Measurements from ENCODE around the gene MGAT5.

Gene MGAT5

DNA sequence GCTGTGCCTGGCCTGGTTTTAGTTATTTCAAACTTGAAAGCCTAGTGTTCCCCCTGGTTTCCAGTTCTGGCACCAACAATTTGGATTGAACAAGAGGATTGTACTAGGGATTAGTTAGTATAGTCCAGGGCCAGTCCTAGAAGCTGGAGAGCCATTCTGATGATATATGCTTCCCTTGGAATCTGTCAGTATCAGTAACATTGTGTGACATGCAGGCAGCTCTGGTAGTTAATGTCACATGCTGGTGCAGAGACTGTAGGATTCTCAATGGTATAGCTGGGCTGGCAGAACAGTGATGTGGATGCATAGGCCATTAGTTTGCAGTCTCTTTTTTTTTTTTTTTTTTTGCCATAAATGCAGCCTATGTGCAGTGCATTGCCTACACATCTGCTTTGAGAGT, 3.6 kb downstream of the MGAT5 start:
- no peak for DNase-seq

DNA sequence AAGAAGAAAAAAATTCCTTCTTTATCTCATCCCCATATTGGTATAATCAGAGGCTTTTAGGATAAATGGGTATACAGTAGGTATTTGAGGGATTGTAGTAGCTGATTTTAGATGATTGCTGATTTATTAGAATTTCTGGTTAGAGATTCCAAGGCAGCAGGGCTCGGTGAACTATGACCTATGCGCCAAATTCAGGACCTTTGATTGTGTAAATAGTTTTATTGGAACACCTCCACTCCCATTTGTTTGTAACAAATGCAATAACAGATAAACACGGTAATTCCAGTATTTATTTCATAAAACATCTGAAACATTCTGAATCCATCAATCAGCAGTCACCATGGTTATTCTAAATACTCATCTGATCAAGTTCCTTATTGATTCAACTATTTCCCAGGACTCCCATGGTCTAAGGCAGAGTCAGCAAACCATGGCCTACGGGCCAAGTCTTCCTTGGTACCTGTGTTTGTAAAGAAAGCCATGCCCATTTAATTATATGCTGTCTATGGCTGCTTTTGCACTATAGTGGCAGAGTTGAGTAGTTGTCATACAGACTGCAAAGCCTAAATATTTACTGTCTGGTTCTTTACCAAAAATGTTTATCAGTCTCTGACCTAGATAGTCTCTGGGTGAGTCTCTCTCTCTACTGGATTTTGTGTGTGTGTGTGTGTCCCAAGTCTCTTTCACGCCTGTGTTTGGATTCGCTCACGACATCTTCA, 4.3 kb downstream of the MGAT5 start:
- DNase-seq = no peak

- no peak for DNase-seq
Measured at GRCh38 chr2:134258684-134259388, 5.0 kb downstream of the MGAT5 start.

DNA sequence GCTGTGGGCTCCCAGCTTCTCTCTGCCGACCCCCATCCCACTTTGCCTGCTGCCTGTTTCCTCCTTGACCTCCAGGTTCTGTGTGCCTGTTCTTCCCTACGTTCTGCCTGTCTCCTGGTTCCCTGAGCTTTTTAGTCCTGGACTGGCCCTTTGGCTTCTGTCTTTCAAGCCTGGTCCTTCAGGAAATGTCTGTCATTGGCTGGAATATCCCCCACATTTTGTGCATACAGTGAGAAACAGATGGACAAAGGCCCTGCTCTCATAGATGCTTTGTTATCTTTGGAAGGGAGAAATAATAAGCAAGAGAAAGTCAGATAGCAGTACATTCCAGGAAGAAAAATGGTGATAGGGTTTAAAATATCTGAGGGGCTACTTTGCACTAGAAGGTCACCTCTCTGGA, 5.7 kb downstream of the MGAT5 start:
- no peak for DNase-seq

DNA sequence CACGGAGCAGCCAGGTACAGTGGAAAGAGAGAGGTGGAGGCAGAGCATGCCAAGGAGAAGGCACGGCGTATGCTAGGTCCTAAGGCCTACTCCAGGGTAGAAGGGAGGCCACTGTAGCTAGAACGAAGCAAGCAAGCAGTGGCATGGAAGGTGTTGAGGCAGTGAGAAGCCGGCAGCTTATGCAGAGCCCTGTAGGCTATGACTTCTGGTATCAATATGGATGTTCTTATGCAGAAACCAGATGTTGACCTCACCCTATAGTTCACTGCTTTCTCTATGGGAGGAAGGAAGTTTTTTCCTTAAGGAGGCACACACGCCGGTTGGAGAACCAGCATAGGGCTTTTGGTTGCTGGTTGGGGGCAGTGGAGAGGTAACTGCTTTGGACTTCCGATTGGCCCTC, 6.1 kb downstream of the MGAT5 start:
- no peak for DNase-seq

- DNase-seq = no peak
Measured at GRCh38 chr2:134260713-134261112, 6.8 kb downstream of the MGAT5 start.

DNA sequence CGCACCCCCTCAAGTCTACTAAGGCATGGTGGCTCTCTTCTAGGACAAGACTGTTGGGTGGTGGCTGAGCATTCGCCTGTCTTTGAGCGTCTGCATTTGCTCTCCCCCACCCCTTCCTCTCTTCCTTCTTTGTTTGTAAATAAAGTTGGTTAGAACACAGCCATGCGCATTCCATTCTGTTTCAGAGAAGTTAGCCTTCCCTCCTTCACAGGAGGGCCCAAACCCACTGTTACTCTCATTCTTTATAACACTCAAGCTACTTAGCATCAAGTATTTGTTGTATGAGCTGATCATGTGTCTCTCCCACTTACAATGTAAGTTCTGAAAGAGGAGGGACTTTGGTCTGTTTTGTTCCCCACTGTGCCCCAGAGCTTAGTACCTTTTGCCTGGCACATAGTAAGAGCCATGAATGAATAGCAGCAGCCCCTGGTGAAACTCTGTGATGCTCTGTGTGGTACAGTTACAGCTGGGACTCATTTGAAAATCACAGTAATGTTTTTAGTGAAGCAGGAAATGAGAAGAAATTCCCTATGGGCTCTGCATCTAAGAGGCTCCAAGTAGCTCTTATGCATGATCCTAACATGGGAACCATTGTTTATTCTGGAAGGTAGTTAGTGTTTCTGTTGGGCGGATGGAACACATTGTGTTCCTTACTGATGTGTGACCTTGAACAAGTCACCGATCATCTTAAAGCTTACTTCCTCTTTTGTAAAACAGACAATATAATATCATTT, 7.7 kb downstream of the MGAT5 start:
- DNase-seq = no peak

DNA sequence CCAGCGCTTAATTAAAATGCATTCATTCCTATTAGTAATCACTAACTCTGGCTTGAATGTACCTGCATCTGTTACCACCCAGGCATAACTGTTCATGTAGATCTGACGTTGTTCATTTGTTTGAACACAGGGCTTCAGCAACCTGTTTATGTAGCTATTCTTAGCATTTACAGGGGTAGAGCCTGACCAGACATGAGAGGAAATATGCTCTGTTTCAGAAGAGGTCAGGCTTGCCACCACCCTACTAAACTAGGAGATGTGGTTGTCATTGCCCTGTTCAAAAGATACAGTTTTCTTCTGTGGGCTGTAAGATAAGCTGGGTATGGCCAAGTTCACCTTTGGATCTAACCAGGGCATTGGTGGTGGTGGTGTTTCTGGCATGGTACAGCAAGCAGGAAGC, 8.8 kb downstream of the MGAT5 start:
- no peak for DNase-seq

- DNase-seq = no peak
Measured at GRCh38 chr2:134268265-134268664, 14.4 kb downstream of the MGAT5 start.

DNA sequence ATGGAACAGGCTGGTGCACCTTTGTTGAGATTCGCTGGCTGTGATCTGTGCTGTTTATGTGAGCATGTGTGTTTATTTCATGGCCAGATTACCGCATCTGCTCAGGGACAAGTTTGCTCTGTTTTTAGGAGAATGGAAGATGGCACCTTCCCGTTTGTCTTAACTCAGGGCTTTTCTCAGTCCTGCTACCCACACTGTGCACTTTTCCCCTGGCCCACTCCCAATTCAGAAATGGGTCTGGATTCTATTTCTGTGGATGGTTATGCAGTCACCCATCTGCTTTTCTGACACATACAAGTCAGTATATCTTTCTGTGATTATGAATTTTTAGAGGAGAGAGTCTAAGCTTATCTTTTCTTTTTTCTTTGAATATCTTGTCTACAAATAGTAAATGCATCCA, 15.4 kb downstream of the MGAT5 start:
- DNase-seq = no peak

DNA sequence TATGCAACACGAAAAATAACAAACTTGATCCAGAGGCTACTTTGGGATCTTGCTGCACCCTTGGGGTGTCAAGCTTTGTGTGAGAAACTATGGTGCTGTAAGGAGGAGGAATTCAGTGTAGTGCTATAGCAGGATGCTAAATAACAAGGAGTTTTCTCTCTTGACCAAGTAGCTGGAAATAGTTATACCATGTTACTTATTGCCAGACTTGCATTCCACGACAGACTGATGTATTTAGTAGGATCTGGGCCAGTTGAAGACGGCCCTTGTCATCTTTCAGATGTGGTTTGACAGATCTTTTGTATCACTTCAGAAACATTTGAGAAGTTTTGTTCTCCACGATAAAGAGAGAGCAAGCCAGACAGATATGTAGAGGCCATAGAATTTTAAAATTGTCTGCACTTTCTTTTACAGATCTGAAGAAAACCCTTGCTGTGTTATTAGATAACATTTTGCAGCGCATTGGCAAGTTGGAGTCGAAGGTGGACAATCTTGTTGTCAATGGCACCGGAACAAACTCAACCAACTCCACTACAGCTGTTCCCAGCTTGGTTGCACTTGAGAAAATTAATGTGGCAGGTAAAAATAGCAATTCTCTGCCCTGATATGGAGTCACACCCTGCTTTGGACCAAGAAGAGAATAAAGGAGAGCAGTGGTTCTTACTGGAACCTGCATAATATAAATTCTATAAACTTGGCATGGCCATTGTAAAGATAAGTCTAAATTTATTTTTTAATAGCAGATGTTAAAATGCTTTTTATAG, 16.3 kb downstream of the MGAT5 start:
- no peak for DNase-seq

GRCh38 chr2:134271758-134272157, 17.9 kb downstream of the MGAT5 start:
- DNase-seq = no peak

DNA sequence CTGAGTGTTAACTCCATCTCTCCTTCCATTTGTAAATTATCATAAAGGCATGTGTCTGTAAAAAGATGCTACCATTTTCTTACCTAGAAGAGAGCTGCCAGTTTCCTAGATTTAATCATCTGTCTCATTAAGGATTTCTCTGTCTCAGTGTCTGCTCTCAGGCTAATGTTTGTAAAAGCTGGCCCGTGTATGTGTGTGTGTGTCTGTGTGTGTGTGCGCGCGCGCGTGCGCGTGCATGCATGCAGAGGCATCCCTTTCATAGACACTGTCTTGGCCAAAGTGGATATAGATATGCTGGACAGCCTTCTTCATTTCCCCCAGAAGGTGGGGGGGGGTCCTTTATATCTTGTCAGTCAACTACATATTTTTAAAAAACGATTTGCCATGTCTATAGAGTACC, 18.9 kb downstream of the MGAT5 start:
- no peak for DNase-seq

- DNase-seq = no peak
Measured at GRCh38 chr2:134273256-134273983, 19.5 kb downstream of the MGAT5 start.

GRCh38 chr2:134274121-134274520, 20.2 kb downstream of the MGAT5 start:
- DNase-seq = no peak

DNA sequence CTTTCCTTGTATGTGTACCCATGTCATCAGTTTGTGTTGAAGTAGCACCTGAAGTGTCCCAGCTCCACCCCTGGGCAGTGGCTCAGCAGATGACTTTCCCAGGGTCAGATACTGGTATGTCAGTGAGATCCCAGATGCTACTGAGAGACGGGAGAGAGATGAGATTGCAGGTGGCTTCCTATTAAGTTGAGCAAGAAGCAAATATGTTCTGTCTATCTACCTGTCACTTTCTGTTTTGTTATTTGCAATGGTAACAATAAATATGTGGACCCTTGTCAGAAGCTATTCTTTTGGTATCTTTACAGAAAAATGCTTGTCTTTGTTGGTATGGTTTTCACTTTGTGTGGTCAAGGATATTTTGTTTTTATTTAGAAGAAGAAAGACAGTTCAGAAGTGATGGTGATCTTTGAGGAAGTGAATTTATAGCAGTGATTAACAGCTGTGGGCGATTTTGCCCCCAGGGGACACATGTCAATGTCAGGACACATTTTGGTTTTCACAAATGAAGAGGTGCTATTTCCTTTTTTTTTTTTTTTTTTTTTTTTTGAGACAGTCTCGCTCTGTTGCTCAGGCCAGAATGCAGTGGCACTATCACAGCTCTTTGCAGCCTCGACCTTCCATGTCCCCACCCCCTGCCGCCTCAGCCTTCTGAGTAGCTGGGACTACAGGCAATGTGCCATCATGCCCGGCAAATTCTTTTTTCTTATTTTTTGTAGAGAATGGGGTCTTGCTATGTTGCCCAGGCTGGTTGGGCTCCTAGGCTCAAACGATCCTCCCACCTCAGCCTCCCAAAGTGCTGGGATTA, 21.4 kb downstream of the MGAT5 start:
- no peak for DNase-seq

DNA sequence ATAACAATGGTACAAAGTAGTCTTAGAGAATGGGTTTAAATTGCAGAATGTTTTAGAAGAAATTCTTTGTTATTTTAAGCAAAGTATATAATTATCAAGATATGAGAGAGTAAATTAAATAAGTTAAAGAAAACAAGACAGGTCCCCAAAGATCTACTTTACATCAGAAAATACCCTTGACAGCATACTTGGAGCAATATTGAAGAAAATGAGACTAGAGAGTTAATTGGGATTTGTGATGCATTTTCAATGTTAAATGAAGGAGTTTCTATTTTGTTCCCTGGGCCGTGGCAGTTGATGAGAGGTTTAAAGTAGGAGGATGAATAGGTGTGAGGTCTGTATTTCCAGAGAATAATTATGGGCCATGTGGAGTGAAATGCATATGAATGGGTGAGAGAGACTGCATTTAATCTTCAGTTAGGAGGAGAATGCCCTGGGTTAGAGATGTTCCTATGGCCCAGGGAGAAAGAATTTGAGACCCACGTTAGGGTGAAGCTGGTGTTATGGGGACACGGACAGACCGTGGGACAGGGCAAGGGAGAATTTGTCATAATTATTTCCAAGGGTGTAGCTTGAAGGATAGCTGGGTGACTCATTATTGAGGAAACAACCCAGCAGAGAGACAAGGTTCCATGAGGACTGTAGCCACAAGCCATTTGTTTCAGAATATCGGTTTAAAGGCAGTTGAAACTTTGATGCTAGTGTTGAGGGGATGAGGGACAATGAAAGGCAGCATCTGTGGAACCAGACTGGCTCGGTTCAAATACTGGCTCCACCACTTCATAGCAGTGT, 22.7 kb downstream of the MGAT5 start:
- DNase-seq = no peak

DNA sequence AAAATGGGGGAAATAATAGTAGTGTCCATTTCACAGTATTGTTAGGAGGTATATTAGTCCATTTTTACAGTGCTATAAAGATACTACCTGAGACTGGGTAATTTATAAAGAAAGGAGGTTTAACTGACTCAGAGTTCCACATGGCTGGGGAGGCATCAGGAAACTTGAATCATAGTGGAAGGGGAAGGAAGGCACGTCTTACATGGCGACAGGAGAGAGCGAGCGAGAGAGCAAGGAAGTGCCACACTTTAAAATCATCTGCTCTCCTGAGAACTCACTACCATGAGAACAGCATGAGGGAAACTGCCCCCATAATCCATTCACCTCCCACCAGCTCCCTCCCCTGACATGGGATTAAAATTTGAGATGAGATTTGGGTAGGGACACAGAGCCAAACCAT, 23.4 kb downstream of the MGAT5 start:
- no peak for DNase-seq

GRCh38 chr2:134278553-134278952, 24.7 kb downstream of the MGAT5 start:
- no peak for DNase-seq

- DNase-seq = no peak
Measured at GRCh38 chr2:134279417-134279816, 25.5 kb downstream of the MGAT5 start.

- no peak for DNase-seq
Measured at GRCh38 chr2:134280231-134280630, 26.4 kb downstream of the MGAT5 start.
